OCI-LY7 (cell line): Measurements from ENCODE around the gene ABCB11. TPM values are rescaled to one million over a fixed set of nuclear protein-coding genes. Genes with fewer than 3 reads are reported as not detected.

Experiments
- BruUV-seq: library from RNA; stranded (reverse); fragments of 400-500 nt; replicated peaks from 2 replicates; lab custom pipeline; 2021; lab: Mats Ljungman, UMichigan
- CTCF ChIA-PET: fragments of 300-600 bp; sonication (Branson Sonifier 250); formaldehyde crosslinking; loops from one replicate; lab custom pipeline; 2022; ENCODE audit warnings: antibody characterized with exemption; ENCODE audit not compliant: unreplicated experiment; lab: Charles Lee
- POLR2A ChIA-PET: fragments of 300-600 bp; sonication (Branson Sonifier 250); formaldehyde crosslinking; loops from one replicate; lab custom pipeline; 2022; ENCODE audit warnings: antibody characterized with exemption; lab: Charles Lee
- DNase-seq: peaks from one replicate; pipeline ENCODE4 v3.0.0-alpha.2; 2015; ENCODE audit warnings: low spot score
- H2AFZ ChIP-seq: fragments of 200-600 bp; sonication (generic), shearing (Covaris generic); 2 replicates; pipeline ENCODE4 v1.6.1; 2014; ENCODE audit warnings: mild to moderate bottlenecking, antibody characterized with exemption, low read length, moderate library complexity
- H3K27ac ChIP-seq: fragments of 200-600 bp; sonication (generic); 2 replicates; pipeline ENCODE4 v1.5.1; 2014; ENCODE audit warnings: mixed run types, low read depth, mild to moderate bottlenecking, moderate library complexity, low read length, inconsistent platforms; ENCODE audit not compliant: poor library complexity, severe bottlenecking
- H3K36me3 ChIP-seq: fragments of 200-600 bp; sonication (generic); 2 replicates; pipeline ENCODE4 v1.6.1; 2014; ENCODE audit warnings: mild to moderate bottlenecking, antibody characterized with exemption, low read length, moderate library complexity, mixed read lengths; ENCODE audit not compliant: insufficient read depth
- H3K4me1 ChIP-seq: fragments of 200-600 bp; sonication (generic); 2 replicates; pipeline ENCODE4 v1.5.1; 2014; ENCODE audit warnings: mild to moderate bottlenecking, low read length; ENCODE audit not compliant: insufficient read depth, poor library complexity, severe bottlenecking
- H3K4me2 ChIP-seq: fragments of 200-600 bp; sonication (generic); 2 replicates; pipeline ENCODE4 v1.6.1; 2014; ENCODE audit warnings: mild to moderate bottlenecking, low read length
- H3K4me3 ChIP-seq: fragments of 200-600 bp; sonication (generic); 2 replicates; pipeline ENCODE4 v1.5.1; 2014; ENCODE audit warnings: mild to moderate bottlenecking, low read depth, low read length; ENCODE audit not compliant: poor library complexity, severe bottlenecking
- H3K79me2 ChIP-seq: fragments of 200-600 bp; sonication (generic); 2 replicates; pipeline ENCODE4 v1.6.1; 2016; ENCODE audit warnings: low read depth, mild to moderate bottlenecking, low read length, moderate library complexity, mixed read lengths; ENCODE audit not compliant: insufficient read depth
- H3K9me2 ChIP-seq: fragments of 200-600 bp; sonication (generic); 2 replicates; pipeline ENCODE4 v1.6.1; 2016; ENCODE audit warnings: mild to moderate bottlenecking, low read length, mixed read lengths; ENCODE audit not compliant: insufficient read depth
- H3K9me3 ChIP-seq: fragments of 200-600 bp; sonication (generic); 2 replicates; pipeline ENCODE4 v1.6.1; 2014; ENCODE audit warnings: mild to moderate bottlenecking, mixed run types, low read length, mixed read lengths
- H4K20me1 ChIP-seq: fragments of 200-600 bp; sonication (generic); 2 replicates; pipeline ENCODE4 v1.6.1; 2014; ENCODE audit warnings: mild to moderate bottlenecking, antibody characterized with exemption, low read length, moderate library complexity, mixed read lengths; ENCODE audit not compliant: insufficient read depth
- EZH2phosphoT487 ChIP-seq: fragments of 200-600 bp; sonication (generic); IDR thresholded peaks from 2 replicates; pipeline ENCODE4 v1.6.1; 2018; ENCODE audit warnings: low read depth, borderline replicate concordance, mild to moderate bottlenecking, mixed run types, antibody characterized with exemption, low read length, moderate library complexity, mixed read lengths
- intact Hi-C: fragments of 100-400 bp; cut with micrococcal nuclease; formaldehyde crosslinking; loops from one replicate; pipeline ENCODE4 v1.10.0; 2022; ENCODE audit not compliant: unreplicated experiment
- total RNA-seq, 2 experiments: library from RNA; depleted of rRNA in 1 of 2; stranded (reverse); fragments of >200 nt in 1 of 2; shearing (Covaris generic) in 1 of 2; gene quantifications; 2 replicates each; pipeline ENCODE4 v1.2.3, GENCODE V29; 2014 to 2022
- TF ChIP-seq, protein P1 (sequence below): fragments of 200-600 bp; sonication (generic); conservative IDR thresholded peaks from 2 replicates; pipeline ENCODE4 v1.5.1; 2014; ENCODE audit warnings: mild to moderate bottlenecking, antibody characterized with exemption, low read length, moderate library complexity, mixed read lengths

ABCB11 gene
- total RNA-seq, 2 experiments from 2014 or later = 0.04 TPM; not detected in 1

DNA sequence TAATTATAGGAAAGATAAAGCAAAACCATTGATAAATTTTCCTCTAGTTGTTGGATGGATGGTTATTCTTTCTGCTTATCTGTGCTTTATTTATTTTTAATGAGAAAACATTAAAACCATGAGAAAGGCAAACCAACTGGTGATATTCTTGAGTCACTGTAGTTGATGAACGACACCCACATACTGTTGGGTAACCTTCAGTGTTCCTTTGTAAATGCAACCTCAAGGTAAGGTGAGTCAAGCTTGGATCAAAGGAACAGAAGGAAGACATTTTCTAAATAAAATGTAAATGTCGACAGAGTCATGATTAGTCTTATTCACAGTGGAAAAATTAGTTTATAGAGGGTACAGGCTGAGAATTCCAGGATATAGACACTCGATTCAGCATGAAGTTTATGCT is 12.7 kb downstream of the ABCB11 start:
- CTCF ChIA-PET = no interaction called here
- BruUV-seq = no TSS peak

DNA sequence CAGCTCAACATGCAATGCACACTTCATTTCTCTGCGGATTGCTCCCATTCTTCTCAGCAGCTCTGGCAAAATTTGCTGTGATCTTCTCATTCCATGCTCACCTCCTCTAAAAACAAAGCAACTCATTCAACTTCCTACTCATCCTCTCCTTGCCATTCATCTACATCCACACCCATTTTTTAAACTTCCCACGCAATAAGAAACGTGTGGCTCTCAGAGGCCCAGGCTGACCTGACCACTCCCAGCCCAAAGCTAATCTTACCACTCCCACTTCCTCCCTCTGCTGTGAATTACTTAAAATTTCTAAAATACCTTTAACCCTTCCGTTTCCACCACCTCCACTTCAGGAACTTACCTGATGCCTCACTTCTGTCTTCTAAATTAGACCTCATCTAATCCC is 15.2 kb downstream of the ABCB11 start:
- no peak for DNase-seq
- intact Hi-C loops = no loop called here
- CTCF ChIA-PET = no interaction called here
- Histone ChIP-seq H3K79me2 (no peaks in the 10 kb centered on the region), H4K20me1 (no peaks in the 10 kb centered on the region), H3K4me3 (no peak overlapping the region), H3K9me3 (no peaks in the 10 kb centered on the region), H2AFZ (no peak overlapping the region), H3K4me2 (no peak overlapping the region), H3K27ac (no peak overlapping the region), H3K36me3 (no peaks in the 10 kb centered on the region), H3K9me2 (no peaks in the 10 kb centered on the region), H3K4me1 (no peaks in the 10 kb centered on the region)
- POLR2A ChIA-PET = interaction anchor here (0.7 to 1.9 kb wide), 3 partner anchors 10 to 18 kb away, joined by 3 to 4 read pairs (median 4); no protein-coding TSS in a partner anchor
- no peak for TF ChIP-seq EZH2phosphoT487
- TF ChIP-seq, protein P1, sequence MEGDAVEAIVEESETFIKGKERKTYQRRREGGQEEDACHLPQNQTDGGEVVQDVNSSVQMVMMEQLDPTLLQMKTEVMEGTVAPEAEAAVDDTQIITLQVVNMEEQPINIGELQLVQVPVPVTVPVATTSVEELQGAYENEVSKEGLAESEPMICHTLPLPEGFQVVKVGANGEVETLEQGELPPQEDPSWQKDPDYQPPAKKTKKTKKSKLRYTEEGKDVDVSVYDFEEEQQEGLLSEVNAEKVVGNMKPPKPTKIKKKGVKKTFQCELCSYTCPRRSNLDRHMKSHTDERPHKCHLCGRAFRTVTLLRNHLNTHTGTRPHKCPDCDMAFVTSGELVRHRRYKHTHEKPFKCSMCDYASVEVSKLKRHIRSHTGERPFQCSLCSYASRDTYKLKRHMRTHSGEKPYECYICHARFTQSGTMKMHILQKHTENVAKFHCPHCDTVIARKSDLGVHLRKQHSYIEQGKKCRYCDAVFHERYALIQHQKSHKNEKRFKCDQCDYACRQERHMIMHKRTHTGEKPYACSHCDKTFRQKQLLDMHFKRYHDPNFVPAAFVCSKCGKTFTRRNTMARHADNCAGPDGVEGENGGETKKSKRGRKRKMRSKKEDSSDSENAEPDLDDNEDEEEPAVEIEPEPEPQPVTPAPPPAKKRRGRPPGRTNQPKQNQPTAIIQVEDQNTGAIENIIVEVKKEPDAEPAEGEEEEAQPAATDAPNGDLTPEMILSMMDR = no peak
- BruUV-seq = no TSS peak

More for the DNA sequence above, 12.7 kb downstream of the ABCB11 start:
- Histone ChIP-seq H3K9me3 (no peaks in the 10 kb centered on the region), H3K36me3 (no peaks in the 10 kb centered on the region), H3K4me3 (no peak overlapping the region), H3K27ac (no peak overlapping the region), H3K9me2 (no peaks in the 10 kb centered on the region), H3K4me1 (no peaks in the 10 kb centered on the region), H4K20me1 (no peaks in the 10 kb centered on the region), H3K4me2 (no peak overlapping the region), H2AFZ (no peak overlapping the region), H3K79me2 (no peaks in the 10 kb centered on the region)
- intact Hi-C loops = no loop called here
- POLR2A ChIA-PET = interaction anchor here (0.5 to 0.6 kb wide), 2 partner anchors 45 to 582 kb away, joined by 3 to 5 read pairs; no protein-coding TSS in a partner anchor
- no peak for TF ChIP-seq EZH2phosphoT487
- TF ChIP-seq, protein P1 = no peak
- DNase-seq = no peak

DNA sequence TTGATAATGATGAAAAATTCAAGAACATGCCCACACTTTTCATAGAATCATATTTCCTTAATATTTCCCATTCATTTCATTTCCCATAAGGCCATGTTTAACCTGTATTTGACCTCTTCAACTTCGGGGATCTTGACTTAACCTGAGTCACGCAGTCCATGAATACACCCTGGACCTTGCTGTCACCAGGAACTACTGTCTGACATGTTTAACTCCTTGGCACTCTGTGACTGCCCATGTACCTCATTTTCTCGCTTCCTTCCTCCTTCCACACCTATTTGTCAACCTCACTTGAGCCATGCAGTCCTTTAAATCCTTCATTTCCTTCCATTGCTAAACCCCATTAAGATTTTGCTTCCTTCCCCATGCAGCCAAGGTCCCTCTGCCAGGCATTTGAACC is 16.3 kb downstream of the ABCB11 start:
- H3K27ac ChIP-seq = no peak overlapping the region
- intact Hi-C loops = no loop called here
- ChIA-PET POLR2A (interaction anchor here (1.2 to 1.9 kb wide), 3 partner anchors 8 to 60 kb away, joined by 4 to 7 read pairs (median 5); no protein-coding TSS in a partner anchor), CTCF (no interaction called here)
- no peaks in the 10 kb centered on the region for H3K9me2 ChIP-seq
- BruUV-seq = no TSS peak
- H3K4me2 ChIP-seq = no peak overlapping the region
- no peaks in the 10 kb centered on the region for H3K79me2 ChIP-seq
- H3K9me3 ChIP-seq = no peaks in the 10 kb centered on the region
- H3K4me1 ChIP-seq = no peaks in the 10 kb centered on the region
- TF ChIP-seq EZH2phosphoT487 = no peak
- TF ChIP-seq, protein P1 = no peak
- DNase-seq = no peak
- no peaks in the 10 kb centered on the region for H3K36me3 ChIP-seq
- no peaks in the 10 kb centered on the region for H4K20me1 ChIP-seq
- H2AFZ ChIP-seq = no peak overlapping the region
- H3K4me3 ChIP-seq = no peak overlapping the region
